Tibial artery (tissue), 4 donors: Measurements from ENCODE around the gene NUDT14.

Experiments
- DNase-seq, 2 donors: peaks; one replicate each; pipeline ENCODE4 v3.0.0-alpha.2; 2019
- H3K27ac ChIP-seq, 2 donors: fragments of 200-600 bp; sonication (generic) in 1 of 2; 1 replicate in 1 of 2; 2 replicates in 1 of 2; pipeline ENCODE4 v1.5.1; 2018 to 2019; ENCODE audit warnings: mild to moderate bottlenecking in 1 of 2
- H3K27me3 ChIP-seq, 2 donors: fragments of 200-600 bp; sonication (generic) in 1 of 2; one replicate each; pipeline versions ENCODE4 v1.5.1 to v1.6.0; 2016 to 2019
- H3K36me3 ChIP-seq, 3 donors: fragments of 200-600 bp; sonication (generic) in 2 of 3; one replicate each; pipeline ENCODE4 v1.5.1; 2016 to 2019; ENCODE audit warnings: mild to moderate bottlenecking in 2 of 3
- H3K4me1 ChIP-seq, 4 donors: fragments of 200-600 bp; sonication (generic) in 2 of 4; 1 replicate in 3 of 4; 2 replicates in 1 of 4; pipeline ENCODE4 v1.5.1; 2016 to 2019
- H3K4me3 ChIP-seq, 2 donors: fragments of 200-600 bp; sonication (generic) in 1 of 2; 1 replicate in 1 of 2; 2 replicates in 1 of 2; pipeline ENCODE4 v1.5.1; 2018 to 2019; ENCODE audit warnings: mild to moderate bottlenecking in 2 of 2
- H3K9me3 ChIP-seq, 3 donors: fragments of 200-600 bp; sonication (generic) in 1 of 3; one replicate each; pipeline ENCODE4 v1.5.1; 2016 to 2019
- CTCF ChIP-seq, 2 experiments: fragments of 200-600 bp in 1 of 2; fragments of 450-650 bp in 1 of 2; IDR thresholded peaks; one replicate each; pipeline ENCODE4 v1.5.1; 2017 to 2019; ENCODE audit warnings: antibody characterized with exemption in 2 of 2, mild to moderate bottlenecking in 1 of 2, moderate library complexity in 1 of 2
- intact Hi-C: fragments of 100-400 bp; cut with DNase I; formaldehyde crosslinking; loops from one replicate; pipeline ENCODE4 v1.15.0; 2023; ENCODE audit warnings: low total_unique reads

The NUDT14 gene

GRCh38 chr14:105187935-105188524 lies 6.9 kb upstream of the NUDT14 start:
- Histone ChIP-seq H3K4me3 (no peak overlapping the region), H3K27me3 (peaks cover 0 to 65% of the 10 kb centered on the region in 2 donors), H3K9me3 (peaks cover 0 to 9% (median 0%) of the 10 kb centered on the region in 3 donors), H3K36me3 (no peaks in the 10 kb centered on the region), H3K4me1 (no peaks in the 10 kb centered on the region), H3K27ac (no peak overlapping the region)
- DNase-seq = no peak
- no peak for TF ChIP-seq CTCF (IDR thresholded peaks at IDR 0.05)
- intact Hi-C loops = no loop called here

GRCh38 chr14:105187116-105187515 lies 6.0 kb upstream of the NUDT14 start:
- no peak for TF ChIP-seq CTCF (IDR thresholded peaks at IDR 0.05)
- Histone ChIP-seq H3K9me3 (peaks cover 0 to 9% (median 0%) of the 10 kb centered on the region in 3 donors), H3K36me3 (no peaks in the 10 kb centered on the region), H3K27ac (no peak overlapping the region), H3K27me3 (peaks cover 0 to 61% of the 10 kb centered on the region in 2 donors), H3K4me1 (no peaks in the 10 kb centered on the region), H3K4me3 (no peak overlapping the region)
- DNase-seq = no peak
- intact Hi-C loops = no loop called here

GRCh38 chr14:105185973-105186372 lies 4.9 kb upstream of the NUDT14 start:
- intact Hi-C loops = no loop called here
- Histone ChIP-seq H3K9me3 (peaks cover 0 to 9% (median 0%) of the 10 kb centered on the region in 3 donors), H3K36me3 (no peaks in the 10 kb centered on the region), H3K27me3 (peaks cover 0 to 58% of the 10 kb centered on the region in 2 donors), H3K27ac (no peak overlapping the region), H3K4me3 (no peak overlapping the region), H3K4me1 (peaks cover 0 to 10% (median 0%) of the 10 kb centered on the region in 4 donors)
- TF ChIP-seq CTCF (IDR thresholded peaks at IDR 0.05) = no peak
- no peak for DNase-seq

- Histone ChIP-seq H3K4me1 (peaks cover 0 to 18% (median 4%) of the 10 kb centered on the region in 4 donors), H3K27me3 (peaks cover 0 to 56% of the 10 kb centered on the region in 2 donors), H3K27ac (no peak overlapping the region), H3K9me3 (peaks cover 0 to 9% (median 0%) of the 10 kb centered on the region in 3 donors), H3K4me3 (no peak overlapping the region), H3K36me3 (no peaks in the 10 kb centered on the region)
- intact Hi-C loops = no loop called here
- DNase-seq = no peak
- no peak for TF ChIP-seq CTCF (IDR thresholded peaks at IDR 0.05)
Observed at GRCh38 chr14:105185001-105185400, 3.9 kb upstream of the NUDT14 start.

GRCh38 chr14:105184461-105184860 lies 3.3 kb upstream of the NUDT14 start:
- H3K27ac ChIP-seq = no peak overlapping the region
- H3K4me3 ChIP-seq = no peak overlapping the region
- H3K4me1 ChIP-seq = peaks cover 0 to 22% (median 4%) of the 10 kb centered on the region in 4 donors
- intact Hi-C loops = no loop called here
- H3K27me3 ChIP-seq = peaks cover 0 to 58% of the 10 kb centered on the region in 2 donors
- no peak for TF ChIP-seq CTCF (IDR thresholded peaks at IDR 0.05)
- H3K9me3 ChIP-seq = peaks cover 0 to 9% (median 0%) of the 10 kb centered on the region in 3 donors
- H3K36me3 ChIP-seq = no peaks in the 10 kb centered on the region
- DNase-seq = no peak
